ENCODE data around the gene ARHGAP24. TPM values are rescaled to one million over a fixed set of nuclear protein-coding genes. Genes with fewer than 3 reads are reported as not detected.
"Not testable (repeated sequence)": the region's sequence is repeated elsewhere in the genome, so short reads cannot be mapped to it uniquely, and the experiment has no call there.

Gene ARHGAP24
- total RNA-seq, 1 donor from 2014 or later = 30.6 TPM

GRCh38 chr4:85951099-85951498 lies 476.1 kb downstream of the ARHGAP24 start:
- no peak for DNase-seq (ENCODE audit: low read depth in 2 of 2)

- peak; percentile 51 to 91 for DNase-seq (ENCODE audit: low read depth in 2 of 2)
These were observed 477.6 kb downstream of the ARHGAP24 start for GRCh38 chr4:85952528-85952927.

- peak in 1 of 2 donors; percentile 40 for DNase-seq (ENCODE audit: low read depth in 2 of 2)
These were observed 478.2 kb downstream of the ARHGAP24 start for GRCh38 chr4:85952972-85953650.

DNA sequence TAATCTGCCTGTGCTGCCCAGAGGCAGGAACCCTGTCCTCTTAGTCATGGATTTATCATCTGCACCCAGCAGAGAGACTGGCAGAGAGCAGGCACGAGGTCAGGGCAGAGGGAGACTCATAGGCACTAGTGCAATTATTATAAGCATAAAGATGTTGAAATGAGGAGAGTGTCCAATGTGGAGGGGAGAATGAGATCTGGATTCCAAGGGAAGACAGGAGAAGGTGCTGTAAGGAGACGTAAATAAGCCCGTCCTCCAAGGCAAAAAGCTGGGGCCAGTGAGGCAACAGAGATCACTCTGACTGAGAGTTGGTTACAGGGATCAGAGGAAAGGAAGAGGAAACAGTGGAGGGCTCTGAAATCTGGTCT lies 478.7 kb downstream of the ARHGAP24 start:
- DNase-seq (ENCODE audit: low read depth in 2 of 2) = peak in 1 of 2 donors; percentile 71

GRCh38 chr4:85955620-85956292 lies 480.8 kb downstream of the ARHGAP24 start:
- no peak for DNase-seq (ENCODE audit: low read depth in 2 of 2)

- no peak for DNase-seq (ENCODE audit: low read depth in 2 of 2)
These were observed 481.5 kb downstream of the ARHGAP24 start for GRCh38 chr4:85956293-85956945.

- DNase-seq (ENCODE audit: low read depth in 2 of 2) = no peak
These were observed 486.9 kb downstream of the ARHGAP24 start for GRCh38 chr4:85961887-85962286.

DNA sequence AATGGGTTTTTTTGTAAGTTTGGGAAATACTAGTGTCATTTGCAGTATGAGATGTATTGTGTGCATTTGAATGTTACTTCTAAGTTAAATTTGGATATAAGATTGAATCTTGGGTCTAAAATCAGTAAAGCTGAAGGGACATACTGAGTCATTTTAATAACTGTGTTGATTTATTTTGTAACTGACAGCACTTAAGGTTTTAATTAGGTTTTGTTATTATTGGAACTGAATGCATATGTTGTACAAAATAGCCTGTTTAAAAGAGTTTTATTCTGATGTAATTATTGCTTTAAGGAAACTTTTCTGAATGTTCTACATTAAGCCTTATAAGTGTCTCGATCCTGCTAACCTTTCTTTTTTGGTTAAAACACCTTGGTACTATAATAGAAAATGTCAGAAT lies 488.3 kb downstream of the ARHGAP24 start:
- DNase-seq (ENCODE audit: low read depth in 2 of 2) = no peak

- peak; percentile 19 to 31 for DNase-seq (ENCODE audit: low read depth in 2 of 2)
These were observed 489.3 kb downstream of the ARHGAP24 start for GRCh38 chr4:85964298-85964697.

- not testable (repeated sequence) for DNase-seq (ENCODE audit: low read depth in 2 of 2)
These were observed 490.1 kb downstream of the ARHGAP24 start for GRCh38 chr4:85965017-85965416.

- DNase-seq (ENCODE audit: low read depth in 2 of 2) = no peak
These were observed 490.6 kb downstream of the ARHGAP24 start for GRCh38 chr4:85965529-85965928.

GRCh38 chr4:85966373-85966772 lies 491.4 kb downstream of the ARHGAP24 start:
- DNase-seq (ENCODE audit: low read depth in 2 of 2) = peak; percentile 14 to 27

DNA sequence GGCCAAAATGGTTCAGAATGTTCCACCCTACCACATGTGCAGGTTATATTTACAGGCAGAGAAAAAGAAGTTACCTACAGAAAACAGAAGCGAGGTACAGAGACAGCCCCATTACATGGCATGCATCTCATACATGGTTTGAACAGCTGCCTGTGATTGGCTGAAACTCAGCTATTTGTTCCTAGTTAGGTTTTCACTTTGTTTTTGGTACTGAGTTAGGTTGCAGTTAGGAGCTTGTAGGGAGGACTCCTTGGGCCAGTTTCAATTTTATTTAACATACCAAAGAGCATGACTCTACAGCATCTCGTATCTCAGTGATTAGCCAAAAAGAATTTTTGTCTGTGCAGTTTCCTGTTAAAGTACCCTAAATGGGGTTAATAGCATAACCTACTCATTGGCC lies 492.9 kb downstream of the ARHGAP24 start:
- DNase-seq (ENCODE audit: low read depth in 2 of 2) = no peak

DNA sequence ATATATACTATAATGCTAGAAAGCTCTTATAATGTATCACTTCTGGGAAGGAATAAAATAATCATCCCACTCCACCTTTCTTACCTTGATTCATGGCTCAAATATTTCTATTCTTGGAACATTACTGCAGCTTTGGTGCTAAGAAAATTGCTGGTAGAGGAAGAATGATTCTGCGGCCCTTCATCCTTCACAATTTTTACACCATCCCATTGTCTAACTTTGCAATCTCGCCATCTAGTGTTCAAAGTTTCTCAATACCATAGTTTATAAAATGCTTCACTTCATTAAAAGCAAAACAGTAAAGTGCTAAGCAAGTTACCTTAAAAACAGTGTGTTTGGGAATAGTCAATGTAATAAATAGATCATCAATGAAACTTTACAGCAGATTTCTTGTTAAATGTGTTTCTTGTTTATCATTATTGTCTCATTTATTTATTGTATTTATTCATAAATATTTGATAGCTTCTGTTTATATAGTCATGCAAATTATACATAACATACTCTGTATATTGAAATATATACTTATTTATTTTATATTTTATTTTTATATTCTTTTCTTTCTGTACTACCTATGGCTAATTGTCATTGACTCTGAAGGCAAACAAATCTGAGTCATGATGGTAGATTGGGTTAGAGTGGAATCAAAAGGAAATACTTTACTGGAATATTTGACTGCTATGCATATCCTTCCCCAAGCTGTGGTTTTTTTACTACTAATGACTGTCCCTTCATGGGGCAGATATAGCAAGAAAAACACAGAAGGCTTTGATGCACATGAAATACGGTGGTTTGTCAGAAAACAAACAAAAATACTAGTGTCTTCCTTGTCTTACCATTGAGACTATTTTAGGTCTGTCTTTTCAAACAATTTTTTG lies 494.2 kb downstream of the ARHGAP24 start:
- DNase-seq (ENCODE audit: low read depth in 2 of 2) = peak; percentile 76 to 78

GRCh38 chr4:85970535-85970934 lies 495.6 kb downstream of the ARHGAP24 start:
- peak in 1 of 2 donors; percentile 41 for DNase-seq (ENCODE audit: low read depth in 2 of 2)

DNA sequence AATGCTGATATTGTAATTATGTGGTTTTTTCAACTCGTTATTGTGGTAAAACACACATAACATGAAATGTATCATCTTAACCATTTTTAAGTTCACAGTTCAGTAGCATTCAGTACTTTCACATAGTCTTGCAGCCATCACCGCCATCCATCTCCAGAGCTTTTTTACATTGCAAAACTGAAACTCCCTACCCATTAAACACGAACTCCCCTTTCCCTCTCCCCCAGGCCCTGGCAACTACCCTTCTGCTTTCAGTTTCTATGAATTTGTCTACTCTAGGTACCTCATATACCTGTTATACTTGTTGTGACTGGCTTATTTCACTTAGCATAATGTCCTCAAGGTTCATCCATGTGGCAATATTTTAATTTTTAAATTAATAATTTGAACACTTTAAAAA lies 504.3 kb downstream of the ARHGAP24 start:
- DNase-seq (ENCODE audit: low read depth in 2 of 2) = no peak

GRCh38 chr4:85986266-85986665 lies 511.3 kb downstream of the ARHGAP24 start:
- DNase-seq (ENCODE audit: low read depth in 2 of 2) = no peak

DNA sequence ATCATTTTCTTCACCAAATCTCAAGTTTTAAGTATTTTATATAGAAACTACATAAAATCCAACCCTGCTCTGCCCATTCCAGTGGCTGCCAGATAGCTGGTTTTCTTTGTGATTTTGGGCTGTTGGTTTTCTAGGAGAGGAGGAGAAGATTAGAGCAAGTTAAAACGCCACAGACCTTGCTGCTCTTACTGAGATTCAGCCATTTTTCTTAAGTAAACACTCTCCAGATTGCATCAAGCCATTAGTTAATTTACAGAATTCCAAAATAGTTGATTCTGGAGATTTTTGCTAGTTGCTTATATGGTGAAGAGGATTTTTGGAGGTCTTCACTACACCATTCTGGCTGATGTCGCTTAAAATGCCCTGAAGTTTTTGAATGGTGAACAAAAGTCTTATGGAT lies 518.7 kb downstream of the ARHGAP24 start:
- DNase-seq (ENCODE audit: low read depth in 2 of 2) = no peak

DNA sequence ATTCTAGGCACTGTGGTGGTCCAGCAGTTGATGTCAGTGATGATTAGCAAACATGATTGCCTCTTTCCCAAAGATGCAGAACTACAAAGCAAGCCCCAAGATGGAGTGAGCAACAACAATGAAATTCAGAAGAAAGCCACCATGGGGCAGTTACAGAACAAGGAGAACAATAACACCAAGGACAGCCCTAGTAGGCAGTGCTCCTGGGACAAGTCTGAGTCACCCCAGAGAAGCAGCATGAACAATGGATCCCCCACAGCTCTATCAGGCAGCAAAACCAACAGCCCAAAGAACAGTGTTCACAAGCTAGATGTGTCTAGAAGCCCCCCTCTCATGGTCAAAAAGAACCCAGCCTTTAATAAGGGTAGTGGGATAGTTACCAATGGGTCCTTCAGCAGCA lies 519.6 kb downstream of the ARHGAP24 start:
- DNase-seq (ENCODE audit: low read depth in 2 of 2) = peak in 1 of 2 donors; percentile 48

GRCh38 chr4:85995361-85995760 lies 520.4 kb downstream of the ARHGAP24 start:
- no peak for DNase-seq (ENCODE audit: low read depth in 2 of 2)

DNA sequence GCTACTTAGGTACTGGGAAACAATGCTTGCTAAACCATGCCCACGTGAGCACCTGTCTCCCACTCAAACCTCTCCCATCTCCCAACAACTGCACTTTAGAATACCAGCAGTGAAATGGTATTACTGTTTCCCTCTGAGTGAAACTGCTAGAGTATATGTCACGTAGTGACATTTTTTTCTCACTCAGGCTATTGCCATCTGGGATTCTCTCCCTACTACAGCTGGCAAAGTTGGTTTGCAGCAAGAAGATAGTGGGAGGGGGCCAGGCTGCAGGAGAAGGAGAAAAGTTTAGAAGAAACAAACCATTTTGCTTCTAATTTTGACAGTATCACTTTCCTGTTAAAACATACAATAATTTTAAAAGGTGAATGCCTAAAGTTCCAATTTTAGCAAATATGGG lies 526.6 kb downstream of the ARHGAP24 start:
- DNase-seq (ENCODE audit: low read depth in 2 of 2) = no peak

GRCh38 chr4:86004030-86004429 lies 529.1 kb downstream of the ARHGAP24 start:
- no peak for DNase-seq (ENCODE audit: low read depth in 2 of 2)

All from lung microvascular endothelial cell (primary cell).